GM12873 (cell line): Measurements from ENCODE around the gene PPP4C.
A peak's percentile ranks its signal among the peaks of the same experiment; 100 is the strongest.

Source experiments
- TF ChIP-seq, protein P1 (sequence below): IDR thresholded peaks from 2 replicates; pipeline ENCODE4 v1.5.1; 2012; ENCODE audit warnings: low read depth, mild to moderate bottlenecking, moderate library complexity, low read length, control low read depth; ENCODE audit not compliant: insufficient read depth; ENCODE audit errors: missing control alignments

The PPP4C gene

DNA sequence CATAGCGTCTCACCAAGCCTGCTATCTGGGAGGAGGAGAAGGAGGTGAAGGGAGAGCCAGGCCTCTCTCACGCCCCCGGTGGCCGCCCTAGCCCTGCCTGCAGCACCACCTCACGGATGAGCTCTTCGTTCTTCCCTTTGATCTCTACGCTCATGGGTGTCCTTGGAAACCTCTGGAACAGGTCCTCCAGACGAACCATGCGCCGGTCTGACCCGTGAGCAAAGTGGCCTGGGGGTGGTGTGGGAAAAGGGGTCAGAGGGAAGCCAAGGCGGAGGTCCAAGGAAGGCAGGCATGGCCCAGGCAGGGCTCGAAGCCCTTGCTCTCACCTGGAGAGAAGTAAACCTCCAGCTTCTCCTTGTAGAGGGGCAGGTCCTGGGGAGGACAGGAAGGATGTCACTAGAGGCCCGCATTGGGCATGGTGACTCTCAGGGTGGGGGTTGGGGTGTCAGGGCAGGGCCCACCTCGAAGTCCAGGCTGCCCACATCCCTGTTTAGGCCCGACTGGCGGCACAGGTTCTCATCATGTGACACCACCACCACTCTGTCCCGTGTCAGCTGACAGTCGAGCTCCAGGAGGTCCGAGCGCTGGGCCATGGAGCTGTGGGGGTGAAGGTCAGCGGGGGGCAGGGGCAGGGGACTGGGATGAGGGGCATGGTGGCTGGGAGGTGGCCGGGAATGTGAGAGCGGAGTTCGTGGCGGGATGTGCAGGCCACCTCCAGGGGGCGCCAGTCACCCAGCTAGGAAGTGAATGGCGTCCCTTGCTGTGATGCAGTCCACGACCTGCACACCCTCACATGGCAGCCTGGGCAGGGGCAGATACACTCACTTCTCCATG lies 36.6 kb downstream of the PPP4C start:
- TF ChIP-seq, protein P1, sequence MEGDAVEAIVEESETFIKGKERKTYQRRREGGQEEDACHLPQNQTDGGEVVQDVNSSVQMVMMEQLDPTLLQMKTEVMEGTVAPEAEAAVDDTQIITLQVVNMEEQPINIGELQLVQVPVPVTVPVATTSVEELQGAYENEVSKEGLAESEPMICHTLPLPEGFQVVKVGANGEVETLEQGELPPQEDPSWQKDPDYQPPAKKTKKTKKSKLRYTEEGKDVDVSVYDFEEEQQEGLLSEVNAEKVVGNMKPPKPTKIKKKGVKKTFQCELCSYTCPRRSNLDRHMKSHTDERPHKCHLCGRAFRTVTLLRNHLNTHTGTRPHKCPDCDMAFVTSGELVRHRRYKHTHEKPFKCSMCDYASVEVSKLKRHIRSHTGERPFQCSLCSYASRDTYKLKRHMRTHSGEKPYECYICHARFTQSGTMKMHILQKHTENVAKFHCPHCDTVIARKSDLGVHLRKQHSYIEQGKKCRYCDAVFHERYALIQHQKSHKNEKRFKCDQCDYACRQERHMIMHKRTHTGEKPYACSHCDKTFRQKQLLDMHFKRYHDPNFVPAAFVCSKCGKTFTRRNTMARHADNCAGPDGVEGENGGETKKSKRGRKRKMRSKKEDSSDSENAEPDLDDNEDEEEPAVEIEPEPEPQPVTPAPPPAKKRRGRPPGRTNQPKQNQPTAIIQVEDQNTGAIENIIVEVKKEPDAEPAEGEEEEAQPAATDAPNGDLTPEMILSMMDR, result peak; percentile 86

DNA sequence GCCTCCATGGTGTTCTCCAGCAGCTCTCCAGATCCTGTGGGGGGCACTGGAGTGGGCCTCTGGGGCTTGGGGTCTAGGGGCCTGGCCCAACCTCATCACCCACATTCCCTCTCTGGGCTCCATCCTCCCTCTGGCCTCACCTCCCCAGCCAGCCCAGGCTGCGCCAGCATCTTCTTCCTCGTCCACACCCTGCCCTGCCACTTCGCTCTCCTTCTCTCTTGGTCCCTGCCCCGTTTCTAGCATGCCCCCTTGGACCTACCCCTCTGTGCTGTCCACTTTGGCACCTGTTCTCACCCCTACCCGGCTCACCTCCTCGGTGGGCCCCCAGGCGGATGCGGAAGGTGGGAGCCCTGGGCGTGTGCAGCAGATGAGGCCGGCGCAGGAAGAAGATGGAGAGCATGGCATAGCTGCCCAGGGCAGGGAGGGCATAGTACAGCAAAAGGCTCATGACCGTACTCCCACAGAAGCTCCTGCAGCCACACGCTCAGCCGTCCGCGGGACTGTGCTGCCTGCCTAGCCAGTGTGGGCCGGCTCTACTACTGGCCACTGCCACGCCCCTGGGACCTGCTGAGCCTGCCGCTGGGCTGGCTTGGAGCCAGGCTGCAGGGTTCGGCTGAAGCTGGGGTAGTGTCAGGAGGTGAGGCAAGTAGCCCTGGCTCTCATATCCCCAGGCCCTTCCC lies 37.4 kb downstream of the PPP4C start, which contains the start of gene GDPD3:
Gene GDPD3 (minus strand): TSS at position 507 of the 680 bp plus-strand sequence. CDS start 59 bp downstream, at position 448.
- TF ChIP-seq, protein P1, result no peak

DNA sequence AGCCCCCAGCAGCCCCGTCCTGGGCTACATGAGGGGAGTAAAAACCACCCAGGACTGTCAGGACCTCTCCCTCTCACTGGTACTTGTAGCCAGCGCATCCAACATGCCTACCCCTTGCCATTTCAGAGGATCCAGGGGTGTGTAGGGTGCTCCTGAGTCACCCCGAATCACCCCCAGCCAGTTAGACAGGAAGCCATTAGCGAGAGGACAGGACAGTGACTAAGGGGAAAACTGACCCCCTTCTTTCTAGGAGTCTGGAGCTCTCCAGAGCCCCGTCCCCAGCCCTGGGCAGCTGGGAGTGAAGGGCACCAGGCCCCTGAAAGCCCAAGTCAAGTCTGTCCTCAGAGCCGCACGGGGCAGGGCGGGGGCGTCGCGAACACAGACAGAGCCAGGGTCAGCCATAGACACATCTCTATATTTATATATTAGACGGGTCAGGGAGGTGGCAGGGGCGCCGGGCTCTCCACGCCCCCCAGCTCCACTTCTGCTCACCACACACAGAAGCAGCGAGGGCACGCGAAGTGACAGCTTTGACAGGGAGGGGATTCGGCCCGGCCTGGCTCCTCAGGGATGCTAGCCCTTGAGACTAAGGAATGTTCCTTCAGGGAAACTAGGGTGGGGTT lies 38.0 kb downstream of the PPP4C start:
- TF ChIP-seq, protein P1, result no peak

DNA sequence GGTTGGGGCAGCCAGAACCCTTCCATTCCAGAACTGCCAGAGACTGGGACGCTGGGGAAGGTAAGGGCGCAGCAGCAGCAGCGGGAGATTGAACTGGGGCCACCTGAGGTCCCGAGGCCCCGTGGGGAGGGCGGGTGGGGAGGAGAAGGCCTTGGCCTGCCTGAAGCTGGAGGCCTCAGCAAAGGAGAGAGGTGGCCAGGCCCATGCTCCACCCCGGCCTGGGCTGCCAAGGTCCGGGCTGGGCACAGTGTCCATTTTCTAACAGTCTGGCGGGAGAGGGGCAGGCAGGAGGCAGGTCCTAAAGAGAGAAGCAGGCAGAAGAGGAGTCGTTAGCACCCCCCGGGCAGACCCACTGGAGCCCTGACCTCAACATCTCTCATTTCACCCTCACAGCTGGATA lies 38.6 kb downstream of the PPP4C start:
- TF ChIP-seq, protein P1, result no peak

DNA sequence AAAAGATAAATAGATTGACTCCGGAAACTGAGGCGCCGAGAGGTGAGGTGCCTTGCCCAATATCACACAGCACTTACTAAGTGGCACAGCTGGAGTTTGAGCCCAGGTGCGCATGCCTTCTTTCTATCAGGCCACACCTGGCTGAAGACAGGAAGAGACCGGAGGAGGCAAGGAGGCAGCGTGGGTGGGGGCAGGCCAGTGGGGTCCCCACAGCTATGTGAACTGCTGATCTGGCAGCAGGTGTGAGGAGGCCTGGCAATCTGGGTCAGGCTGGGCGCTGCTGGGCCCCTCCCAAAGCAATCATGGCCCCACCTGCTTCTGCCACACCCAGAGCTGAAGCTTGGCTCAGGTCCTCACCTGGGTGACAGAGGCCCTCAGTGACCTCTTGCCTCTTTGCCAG lies 39.4 kb downstream of the PPP4C start:
- TF ChIP-seq, protein P1, result no peak

DNA sequence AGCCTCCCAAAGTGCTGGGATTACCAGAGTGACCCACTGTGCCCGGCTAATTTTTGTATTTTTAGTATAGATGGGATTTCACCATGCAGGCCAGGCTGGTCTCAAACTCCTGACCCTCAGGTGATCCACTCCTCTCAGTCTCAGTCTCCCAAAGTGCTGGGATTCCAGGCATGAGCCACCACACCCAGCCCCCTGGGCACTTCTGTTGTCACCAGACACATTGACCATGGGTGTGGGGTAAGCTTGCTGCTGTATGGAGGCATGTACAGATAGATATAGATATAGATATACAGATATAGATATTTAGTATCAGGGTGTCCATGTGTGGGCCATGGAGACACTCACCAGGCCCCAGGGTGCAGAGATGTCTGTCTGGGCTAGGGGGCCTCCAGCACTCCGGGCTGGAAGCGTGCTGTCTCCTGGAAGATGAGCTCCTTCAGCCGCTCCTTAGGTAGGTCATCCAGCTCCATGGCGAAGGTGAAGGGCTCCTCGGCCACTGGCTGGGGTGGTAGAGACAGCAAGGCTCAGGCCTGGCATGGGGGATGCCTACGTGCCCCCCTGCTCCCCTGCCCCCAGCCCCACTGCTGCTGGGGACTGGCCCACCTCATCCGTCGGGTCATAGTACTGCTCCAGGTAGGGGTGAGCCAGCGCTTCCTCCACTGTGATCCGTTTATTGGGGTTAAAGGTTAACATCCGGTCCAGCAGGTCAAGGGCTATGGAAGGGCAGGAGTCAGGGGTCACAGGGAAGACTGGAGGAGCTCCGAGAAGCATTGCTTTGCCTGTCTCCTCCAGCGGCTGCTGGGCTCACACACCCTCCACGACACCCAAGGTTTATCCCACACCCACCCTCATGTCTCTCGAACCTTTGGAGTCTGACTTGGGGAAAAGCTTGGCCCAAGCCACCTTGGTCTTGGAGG lies 40.8 kb downstream of the PPP4C start:
- TF ChIP-seq, protein P1, result no peak
